ENCODE measurements around the gene COL15A1.

The COL15A1 gene

GRCh38 chr9:99015448-99015847 is 71.7 kb downstream of the COL15A1 start:
- DNase-seq (ENCODE audit: low read depth) = no peak

- no peak for DNase-seq (ENCODE audit: low read depth)
These were observed 72.2 kb downstream of the COL15A1 start for GRCh38 chr9:99015890-99016289.

GRCh38 chr9:99016681-99017387 is 73.1 kb downstream of the COL15A1 start:
- no peak for DNase-seq (ENCODE audit: low read depth)

DNA sequence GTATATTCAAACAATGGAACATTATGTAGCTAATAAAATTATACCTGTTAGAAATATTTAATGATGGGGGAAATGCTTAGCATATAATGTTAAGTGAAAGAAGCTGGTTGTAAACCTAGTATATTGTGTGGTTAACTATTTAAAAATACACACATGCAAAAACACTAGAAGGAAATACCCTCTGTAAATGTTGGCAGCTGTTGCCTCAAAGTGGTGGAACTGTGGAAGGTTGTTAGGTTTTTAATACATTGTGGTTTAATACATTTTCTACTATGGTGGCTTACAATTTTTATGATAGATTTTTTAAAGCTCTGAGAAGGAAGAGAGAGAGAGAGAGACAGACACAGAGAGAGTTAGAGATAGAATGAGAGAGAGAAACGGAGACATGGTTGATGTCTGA is 74.9 kb downstream of the COL15A1 start:
- no peak for DNase-seq (ENCODE audit: low read depth)

DNA sequence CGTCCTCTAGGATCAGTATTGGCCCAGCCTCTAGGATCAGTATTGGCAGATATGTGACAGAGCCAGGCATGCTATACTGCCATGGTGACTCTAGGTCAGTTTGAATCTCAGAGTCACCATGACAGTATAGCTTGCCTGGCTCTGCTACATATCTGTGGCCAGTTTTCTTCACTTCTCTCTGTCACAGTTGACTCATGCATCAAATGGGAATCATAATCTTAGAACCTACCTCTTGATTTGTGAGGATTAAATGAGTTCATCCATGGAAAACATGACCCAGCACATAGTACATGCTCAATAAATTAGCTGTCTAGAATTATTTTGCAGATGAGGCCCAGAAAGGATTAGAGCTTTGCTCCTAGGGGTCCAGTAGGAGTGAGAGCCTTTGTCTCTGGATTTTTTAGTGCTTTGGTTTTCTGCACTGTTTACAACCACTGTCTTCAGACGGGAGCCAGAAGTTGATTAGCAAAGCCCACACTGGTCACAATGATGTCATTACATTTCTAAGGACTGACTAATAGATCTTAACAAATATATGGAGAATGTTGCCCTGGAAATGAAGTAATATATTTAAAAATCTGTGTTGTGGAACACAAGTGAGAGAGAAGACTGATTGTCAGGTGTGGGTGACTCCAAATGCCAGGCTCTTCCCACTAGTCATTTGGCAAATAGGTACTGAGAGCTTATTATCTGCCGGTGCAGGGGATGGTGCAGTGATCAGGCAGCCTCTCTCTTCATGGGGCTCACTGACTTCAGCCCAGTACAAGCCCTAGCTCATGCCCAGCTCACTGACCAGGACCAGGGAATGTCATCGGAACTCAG is 76.0 kb downstream of the COL15A1 start:
- no peak for DNase-seq (ENCODE audit: low read depth)

DNA sequence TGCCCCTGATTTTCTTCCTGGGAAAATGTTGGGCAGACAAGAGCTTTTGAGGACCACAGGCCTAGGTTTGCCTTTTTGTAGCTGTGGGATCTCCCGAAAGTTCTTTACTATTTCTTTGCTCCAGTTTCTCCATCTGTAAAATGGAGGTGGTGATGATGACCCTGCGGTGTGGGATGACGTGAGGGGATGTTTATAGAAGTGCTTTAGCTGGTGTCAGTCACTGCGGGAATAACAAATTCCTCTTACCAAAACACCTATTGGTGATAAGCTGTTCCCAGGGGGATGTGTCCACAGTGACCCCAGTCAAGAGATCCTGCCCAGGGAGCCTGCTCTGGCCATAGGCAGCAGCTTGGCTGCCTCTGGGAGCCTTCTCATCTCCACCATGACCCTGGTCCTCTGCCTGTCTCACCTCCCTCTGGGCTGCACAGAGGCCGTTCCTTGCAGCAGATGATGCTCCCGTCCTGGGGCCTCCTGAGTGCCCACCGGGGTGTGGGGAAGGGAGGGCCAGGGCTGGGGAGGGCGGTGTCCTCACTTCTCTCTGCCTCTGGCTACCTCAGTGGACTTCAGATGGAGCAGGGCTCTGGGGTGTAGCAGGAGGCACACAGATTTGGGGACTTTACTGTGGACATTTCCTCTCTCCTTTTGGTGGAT is 77.2 kb downstream of the COL15A1 start:
- DNase-seq (ENCODE audit: low read depth) = no peak

- DNase-seq (ENCODE audit: low read depth) = no peak
These were observed 77.8 kb downstream of the COL15A1 start for GRCh38 chr9:99021512-99021911.

- DNase-seq (ENCODE audit: low read depth) = no peak
These were observed 79.5 kb downstream of the COL15A1 start for GRCh38 chr9:99023231-99023630.

DNA sequence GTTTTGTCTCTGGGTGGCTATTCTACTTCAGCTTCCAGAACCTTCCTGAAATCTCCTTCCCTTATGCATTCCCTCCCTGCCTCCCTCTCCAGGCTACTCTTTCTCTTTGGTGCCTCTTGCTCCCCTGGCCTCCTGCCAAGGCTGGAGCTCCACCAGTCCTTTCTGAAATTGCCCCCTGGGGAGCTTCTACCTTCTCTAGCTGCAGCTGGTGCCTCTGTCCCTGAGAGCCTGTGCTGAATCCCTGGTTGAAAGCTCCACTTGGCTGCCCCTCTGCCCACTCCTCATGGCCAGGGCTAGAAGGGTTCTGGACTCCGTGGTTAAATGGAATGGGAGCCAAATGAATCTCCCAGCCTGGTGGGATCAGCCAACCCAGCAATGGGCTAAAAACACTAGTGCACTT is 80.1 kb downstream of the COL15A1 start:
- no peak for DNase-seq (ENCODE audit: low read depth)

- no peak for DNase-seq (ENCODE audit: low read depth)
These were observed 81.3 kb downstream of the COL15A1 start for GRCh38 chr9:99024959-99025358.

DNA sequence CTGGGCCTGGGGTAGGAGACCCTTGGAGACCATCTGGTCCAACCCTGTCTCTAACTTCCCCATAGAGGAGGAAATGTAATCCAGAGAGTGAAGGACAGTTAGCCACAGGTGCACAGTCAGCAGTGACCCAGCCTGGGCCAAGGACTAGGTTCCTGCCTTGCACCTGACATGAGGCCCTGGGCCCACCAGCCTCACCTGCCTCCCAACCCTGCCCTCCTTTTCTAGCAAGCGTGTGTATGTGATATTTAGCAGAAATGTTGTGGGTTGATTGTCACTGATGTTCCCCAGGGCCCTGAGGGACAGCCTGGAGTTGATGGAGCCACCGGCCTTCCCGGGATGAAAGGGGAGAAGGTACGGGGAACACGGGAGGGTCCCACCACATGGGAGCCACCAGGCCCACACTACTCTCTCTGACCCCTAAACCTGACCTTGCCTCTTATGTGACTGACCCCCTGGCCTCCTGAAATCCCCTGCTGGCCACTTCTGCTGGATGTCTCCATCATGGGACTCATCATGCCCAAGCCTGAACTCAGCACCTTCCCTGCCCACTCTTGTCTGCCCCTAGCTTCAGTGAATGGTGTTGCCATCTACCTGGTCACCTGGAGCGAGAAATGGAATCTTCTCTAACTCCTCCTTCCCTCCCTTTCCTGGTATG is 82.0 kb downstream of the COL15A1 start:
- no peak for DNase-seq (ENCODE audit: low read depth)

DNA sequence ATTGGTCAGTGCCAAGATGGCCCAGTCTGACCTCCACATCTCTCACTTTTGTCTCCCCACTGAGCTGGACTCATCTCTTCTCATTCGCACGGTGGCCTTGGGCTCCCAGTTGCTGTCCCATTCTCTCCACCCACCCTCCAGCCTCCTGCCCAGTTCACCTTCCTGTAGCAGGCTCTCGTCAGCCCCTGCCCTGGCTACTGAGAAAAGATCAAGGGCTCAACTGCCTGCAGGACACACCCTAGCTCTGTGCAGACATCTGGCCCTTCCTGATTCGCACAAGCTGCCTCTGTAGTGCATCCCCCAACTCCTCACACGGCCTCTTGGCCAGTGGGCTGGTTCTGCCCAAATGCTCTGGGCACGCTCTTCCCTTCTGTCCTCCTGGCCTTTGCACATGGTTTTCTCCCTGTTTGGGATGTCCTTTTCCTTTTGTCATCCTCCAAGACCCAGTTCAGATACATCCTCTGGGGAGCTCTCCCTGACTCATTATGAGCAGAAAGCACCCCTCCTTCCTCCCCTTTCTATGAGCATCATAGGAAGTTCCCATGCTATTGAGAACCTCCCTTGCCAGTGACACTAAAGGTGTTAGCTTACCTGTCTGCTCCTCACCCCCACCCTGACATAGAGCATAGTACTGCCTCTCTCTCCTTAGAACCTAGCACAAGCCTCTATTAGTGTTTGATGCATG is 82.7 kb downstream of the COL15A1 start:
- no peak for DNase-seq (ENCODE audit: low read depth)

GRCh38 chr9:99026956-99027298 is 83.2 kb downstream of the COL15A1 start:
- no peak for DNase-seq (ENCODE audit: low read depth)

GRCh38 chr9:99027443-99027842 is 83.7 kb downstream of the COL15A1 start:
- DNase-seq (ENCODE audit: low read depth) = no peak

GRCh38 chr9:99029083-99029645 is 85.5 kb downstream of the COL15A1 start:
- DNase-seq (ENCODE audit: low read depth) = no peak

DNA sequence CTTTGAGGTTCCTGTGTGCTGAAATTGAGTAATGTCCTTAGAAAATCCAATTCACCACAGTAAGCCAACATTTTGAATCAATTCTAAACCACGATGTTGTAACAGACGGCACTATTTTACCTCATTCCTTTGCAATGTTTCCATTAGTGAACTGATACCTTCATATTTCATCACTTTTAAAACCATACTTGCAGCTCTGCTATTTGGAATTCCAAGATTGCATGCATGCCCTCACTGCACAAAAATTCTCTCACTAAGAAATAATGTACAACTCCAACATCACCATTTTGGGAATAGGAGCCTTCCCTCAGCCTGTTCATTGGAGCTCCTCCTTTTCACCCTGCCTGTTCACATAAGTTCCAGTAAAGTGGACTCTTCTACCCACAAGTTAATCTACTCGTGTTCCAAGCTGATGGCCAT is 86.4 kb downstream of the COL15A1 start:
- no peak for DNase-seq (ENCODE audit: low read depth)

GRCh38 chr9:99030610-99031109 is 87.0 kb downstream of the COL15A1 start:
- no peak for DNase-seq (ENCODE audit: low read depth)

GRCh38 chr9:99031319-99031718 is 87.6 kb downstream of the COL15A1 start:
- no peak for DNase-seq (ENCODE audit: low read depth)

DNA sequence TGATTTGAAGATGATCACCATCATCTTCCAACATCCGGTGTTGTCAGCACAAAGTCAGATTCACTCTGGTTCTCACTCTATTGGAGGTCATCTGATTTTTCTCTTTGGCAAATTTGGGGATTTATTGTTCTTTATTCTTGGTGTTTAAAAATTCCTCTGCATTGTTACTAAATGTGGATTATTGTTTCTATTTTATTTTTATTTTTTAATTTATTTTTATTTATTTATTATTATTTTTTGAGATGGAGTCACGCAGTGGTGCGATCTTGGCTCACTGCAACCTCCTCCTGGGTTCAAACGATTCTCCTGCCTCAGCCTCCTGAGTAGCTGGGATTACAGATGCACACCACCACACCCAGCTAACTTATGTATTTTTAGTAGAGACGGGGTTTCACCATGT is 88.3 kb downstream of the COL15A1 start:
- no peak for DNase-seq (ENCODE audit: low read depth)

DNA sequence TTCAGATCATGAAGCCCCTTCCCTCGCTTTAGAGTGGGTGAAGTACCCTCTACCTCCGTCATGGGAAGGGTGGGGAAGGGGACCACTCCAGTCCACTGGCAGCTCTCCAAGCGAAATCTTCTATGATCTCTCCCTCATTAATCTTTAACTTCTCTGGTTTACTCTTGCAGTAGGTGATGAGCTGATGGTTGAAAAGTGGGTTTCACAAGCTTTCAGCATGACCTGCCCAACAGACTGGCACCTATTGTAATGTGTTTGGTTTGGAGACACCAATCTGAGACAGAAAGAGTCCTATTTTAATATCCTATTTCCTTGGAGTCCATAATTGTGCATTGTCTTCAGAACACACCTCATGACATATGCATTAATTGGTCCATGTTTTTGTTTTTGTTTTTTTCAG is 90.4 kb downstream of the COL15A1 start:
- DNase-seq (ENCODE audit: low read depth) = no peak

GRCh38 chr9:99035313-99035712 is 91.6 kb downstream of the COL15A1 start:
- no peak for DNase-seq (ENCODE audit: low read depth)

All from stimulated activated CD8-positive, alpha-beta memory T cell treated with anti-CD3 and anti-CD28 coated beads, Interleukin-7, amount 100 ng/mL, for 24 hours (primary cell).